ENCODE measurements around the gene NRDE2. TPM values are rescaled to one million over a fixed set of nuclear protein-coding genes. Genes with fewer than 3 reads are reported as not detected.

Gene NRDE2
- total RNA-seq, 4 donors from 2014 or later: 18.6 to 26.9 (median 21.0) TPM

- intact Hi-C loops (cut with DNase I; ENCODE audit: low total_unique reads) (no loop called here), in situ Hi-C loops (cut with MboI; ENCODE audit: low pct_ligation_motif_present in 1 of 4, low pct_unique_long_range_greater_than_20kb in 1 of 4, low sequenced_read_pairs in 3 of 4) (no loop called here)
- TF ChIP-seq POLR2A (IDR thresholded peaks at IDR 0.05) (no peak), CTCF (IDR thresholded peaks at IDR 0.05) (no peak), POLR2AphosphoS5 (IDR thresholded peaks at IDR 0.05) (no peak)
- Histone ChIP-seq H3K36me3 (no peaks in the 10 kb centered on the region), H3K9me3 (no peaks in the 10 kb centered on the region), H3K27me3 (peaks cover 6% of the 10 kb centered on the region), H3K4me1 (no peaks in the 10 kb centered on the region), H3K4me3 (no peak overlapping the region), H3K27ac (no peak overlapping the region)
- no peak for DNase-seq
- WGBS, 2 donors (ENCODE audit: low coverage in 1 of 2): 95% methylated on average over 1 of the region's 1 CpG; no CpG with 5 or more reads in 1 of the 2 donors
Measured at GRCh38 chr14:90356925-90357324, 25.2 kb upstream of the NRDE2 start.

- H3K36me3 ChIP-seq: no peaks in the 10 kb centered on the region
- H3K9me3 ChIP-seq: no peaks in the 10 kb centered on the region
- peaks cover 6% of the 10 kb centered on the region for H3K27me3 ChIP-seq
- in situ Hi-C loops (cut with MboI; ENCODE audit: low pct_ligation_motif_present in 1 of 4, low pct_unique_long_range_greater_than_20kb in 1 of 4, low sequenced_read_pairs in 3 of 4) (no loop called here), intact Hi-C loops (cut with DNase I; ENCODE audit: low total_unique reads) (no loop called here)
- TF ChIP-seq CTCF (IDR thresholded peaks at IDR 0.05) (no peak), EP300 (IDR thresholded peaks at IDR 0.05; ENCODE audit: low read depth) (no peak), POLR2A (IDR thresholded peaks at IDR 0.05) (no peak), POLR2AphosphoS5 (IDR thresholded peaks at IDR 0.05) (no peak)
- no peak overlapping the region for H3K4me3 ChIP-seq
- no peaks in the 10 kb centered on the region for H3K4me1 ChIP-seq
- WGBS, 2 donors (ENCODE audit: low coverage in 1 of 2): 80 to 88% methylated on average over 1 to 8 of the region's 8 CpGs
- DNase-seq: no peak
- H3K27ac ChIP-seq: no peak overlapping the region
Measured at GRCh38 chr14:90355540-90356518, 24.1 kb upstream of the NRDE2 start.

GRCh38 chr14:90354551-90355298 lies 23.0 kb upstream of the NRDE2 start:
- in situ Hi-C loops (cut with MboI; ENCODE audit: low pct_ligation_motif_present in 1 of 4, low pct_unique_long_range_greater_than_20kb in 1 of 4, low sequenced_read_pairs in 3 of 4) (no loop called here), intact Hi-C loops (cut with DNase I; ENCODE audit: low total_unique reads) (no loop called here)
- Histone ChIP-seq H3K36me3 (no peaks in the 10 kb centered on the region), H3K27me3 (peaks cover 6% of the 10 kb centered on the region), H3K27ac (no peak overlapping the region), H3K4me1 (no peaks in the 10 kb centered on the region), H3K4me3 (no peak overlapping the region), H3K9me3 (no peaks in the 10 kb centered on the region)
- 81% methylated on average over 16 of the region's 16 CpGs; no CpG with 5 or more reads in 1 of the 2 donors for WGBS, 2 donors (ENCODE audit: low coverage in 1 of 2)
- DNase-seq: no peak
- TF ChIP-seq POLR2A (IDR thresholded peaks at IDR 0.05) (no peak), EP300 (IDR thresholded peaks at IDR 0.05; ENCODE audit: low read depth) (no peak), CTCF (IDR thresholded peaks at IDR 0.05) (no peak), POLR2AphosphoS5 (IDR thresholded peaks at IDR 0.05) (no peak)

GRCh38 chr14:90349739-90350138 lies 18.0 kb upstream of the NRDE2 start:
- H3K4me1 ChIP-seq: no peaks in the 10 kb centered on the region
- in situ Hi-C loops (cut with MboI; ENCODE audit: low pct_ligation_motif_present in 1 of 4, low pct_unique_long_range_greater_than_20kb in 1 of 4, low sequenced_read_pairs in 3 of 4) (no loop called here), intact Hi-C loops (cut with DNase I; ENCODE audit: low total_unique reads) (no loop called here)
- H3K27me3 ChIP-seq: no peaks in the 10 kb centered on the region
- no peaks in the 10 kb centered on the region for H3K36me3 ChIP-seq
- TF ChIP-seq EP300 (IDR thresholded peaks at IDR 0.05; ENCODE audit: low read depth): no peak
- TF ChIP-seq POLR2AphosphoS5 (IDR thresholded peaks at IDR 0.05): no peak
- no peak for TF ChIP-seq CTCF (IDR thresholded peaks at IDR 0.05)
- TF ChIP-seq POLR2A (IDR thresholded peaks at IDR 0.05): no peak
- 34 to 35% methylated on average over 4 of the region's 4 CpGs for WGBS, 2 donors (ENCODE audit: low coverage in 1 of 2)
- no peak for DNase-seq
- no peak overlapping the region for H3K4me3 ChIP-seq
- no peaks in the 10 kb centered on the region for H3K9me3 ChIP-seq
- no peak overlapping the region for H3K27ac ChIP-seq

Measured in transverse colon (tissue), 4 donors.